HG03442 (cell line): ENCODE measurements around the gene CCNB1IP1.
"Not testable (repeated sequence)": the region's sequence is repeated elsewhere in the genome, so short reads cannot be mapped to it uniquely, and the experiment has no call there.

Experiments used
- ATAC-seq: cut with Tn5 transposase; IDR thresholded peaks from one replicate; pipeline ENCODE4 v1.9.1; 2021; ENCODE audit warnings: mild to moderate bottlenecking, moderate library complexity; ENCODE audit not compliant: unreplicated experiment

The CCNB1IP1 gene

GRCh38 chr14:20333494-20333841 lies 389 bp upstream of the CCNB1IP1 start:
- no peak for ATAC-seq

DNA sequence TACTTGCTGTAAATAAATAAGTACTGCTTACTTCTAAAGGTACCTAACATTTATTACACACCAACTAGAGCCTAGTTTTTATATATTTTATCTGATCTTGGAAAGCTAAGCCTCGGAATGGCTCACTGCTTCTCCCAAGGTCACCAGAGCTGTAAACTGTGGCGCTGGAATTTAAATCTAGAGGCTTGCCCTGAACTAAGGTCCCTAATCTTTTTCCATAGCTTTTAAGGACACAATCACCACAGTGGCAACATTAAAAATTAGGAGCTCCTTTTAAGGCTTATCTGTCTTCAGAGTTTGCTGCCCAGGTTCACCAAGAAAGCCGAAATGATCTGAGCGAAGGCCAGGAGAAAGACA lies 670 bp downstream of the CCNB1IP1 start:
- ATAC-seq = no peak

GRCh38 chr14:20331053-20331613 lies 1.9 kb downstream of the CCNB1IP1 start:
- ATAC-seq = no peak

DNA sequence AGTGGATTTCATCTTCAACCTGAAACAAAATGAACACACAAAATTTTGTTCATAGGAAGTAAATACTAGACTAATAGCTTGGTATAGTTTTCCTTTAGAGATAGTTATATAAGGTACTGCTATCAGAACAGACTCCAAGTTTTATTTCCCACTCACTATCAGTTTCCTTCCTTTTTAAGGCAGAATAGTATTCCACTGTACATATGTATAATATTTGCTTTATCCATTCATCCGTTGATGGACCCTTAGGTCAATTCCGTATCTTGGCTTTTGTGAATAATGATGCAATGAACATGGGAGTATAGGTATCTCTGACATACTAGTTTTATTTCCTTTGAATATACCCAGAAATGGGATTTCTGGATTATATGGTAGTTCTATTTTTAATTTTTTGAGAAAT lies 3.7 kb downstream of the CCNB1IP1 start:
- no peak for ATAC-seq

GRCh38 chr14:20328705-20329104 lies 4.4 kb downstream of the CCNB1IP1 start:
- ATAC-seq = no peak

- ATAC-seq = peak; percentile 64
Observed at GRCh38 chr14:20327005-20327869, 5.8 kb downstream of the CCNB1IP1 start.

DNA sequence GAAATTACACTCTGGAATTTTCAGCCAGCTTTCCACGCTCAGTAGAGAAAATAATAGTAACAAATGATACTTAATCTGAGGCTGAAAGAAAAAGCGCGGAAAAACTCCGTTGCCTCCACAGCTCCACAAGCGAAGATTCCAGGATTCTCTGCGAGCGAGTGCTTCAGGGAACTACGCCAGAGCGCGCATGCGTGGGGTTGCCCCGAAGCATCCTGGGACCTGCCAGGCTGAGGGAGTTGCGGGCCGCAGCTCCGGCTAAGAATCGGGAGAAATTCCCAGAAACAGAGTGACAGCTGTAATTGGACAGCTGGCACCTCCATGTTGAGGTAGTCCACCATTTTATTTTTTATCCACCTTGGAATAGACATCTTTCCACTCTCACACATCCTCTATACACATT lies 15.4 kb downstream of the CCNB1IP1 start:
- no peak for ATAC-seq

- ATAC-seq = no peak
Observed at GRCh38 chr14:20314026-20314425, 19.1 kb downstream of the CCNB1IP1 start.

DNA sequence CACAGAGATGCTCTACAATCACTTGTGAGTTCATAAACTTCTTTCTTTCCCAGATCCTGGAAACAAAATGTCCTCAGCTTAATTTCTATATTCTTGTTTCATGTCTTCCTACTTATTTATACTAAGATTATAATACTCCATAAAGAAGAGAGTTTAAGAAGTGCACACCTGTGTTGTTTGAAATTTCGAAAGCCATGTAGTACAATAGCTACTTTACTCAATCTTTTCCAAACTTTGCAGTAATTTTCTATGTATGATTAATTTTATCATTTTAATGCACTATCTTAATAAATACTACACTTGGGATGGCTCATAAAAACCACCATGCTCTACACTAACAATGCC lies 27.0 kb downstream of the CCNB1IP1 start:
- no peak for ATAC-seq

DNA sequence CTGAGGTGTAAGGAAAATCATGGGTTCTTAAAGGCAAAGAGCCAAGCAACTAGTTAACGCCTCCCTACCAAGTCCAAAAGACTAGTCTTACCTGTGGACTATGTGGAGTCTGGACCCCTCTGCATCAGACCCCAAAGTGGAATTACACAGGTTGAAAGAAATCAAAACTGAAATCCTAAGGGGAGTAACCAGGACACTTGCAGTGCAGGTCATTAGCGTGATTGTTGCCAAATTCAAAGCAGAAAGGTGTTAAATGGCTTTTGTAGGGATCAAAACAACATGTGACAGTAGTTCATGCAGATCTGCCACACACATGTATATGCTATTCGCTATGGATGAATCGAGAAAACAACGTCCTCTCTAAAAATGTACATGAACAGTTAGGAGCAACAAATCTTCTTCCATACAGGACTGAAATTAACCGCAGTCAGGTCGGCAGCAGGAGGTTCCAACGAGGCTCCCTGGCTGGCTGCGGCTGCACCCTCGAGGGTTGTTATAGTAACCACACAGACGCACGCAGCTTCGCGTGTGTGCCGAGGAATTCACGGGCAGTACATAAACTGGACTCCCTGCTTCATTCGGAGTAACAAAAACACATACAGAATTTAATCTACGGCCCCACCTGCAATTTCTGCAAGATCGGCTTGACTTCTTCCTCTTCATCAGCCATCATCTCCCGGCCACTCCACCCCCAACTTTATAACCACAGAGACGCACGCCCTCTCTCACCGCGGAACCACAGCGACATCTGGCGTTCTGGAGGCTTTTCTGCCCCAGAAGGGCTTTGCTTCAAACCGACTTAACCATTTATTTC lies 27.6 kb downstream of the CCNB1IP1 start, which contains the start of gene TTC5:
TTC5 (minus strand) TSS at position 687 of the 814 bp plus-strand sequence; CDS start at position 673, 14 bp downstream.
- peak; percentile 94 for ATAC-seq

- ATAC-seq = no peak
Observed at GRCh38 chr14:20302042-20302755, 30.9 kb downstream of the CCNB1IP1 start.

- peak; percentile 93 for ATAC-seq
Observed at GRCh38 chr14:20295067-20295466, 38.0 kb downstream of the CCNB1IP1 start.

GRCh38 chr14:20294636-20295035 lies 38.4 kb downstream of the CCNB1IP1 start:
- ATAC-seq = no peak

DNA sequence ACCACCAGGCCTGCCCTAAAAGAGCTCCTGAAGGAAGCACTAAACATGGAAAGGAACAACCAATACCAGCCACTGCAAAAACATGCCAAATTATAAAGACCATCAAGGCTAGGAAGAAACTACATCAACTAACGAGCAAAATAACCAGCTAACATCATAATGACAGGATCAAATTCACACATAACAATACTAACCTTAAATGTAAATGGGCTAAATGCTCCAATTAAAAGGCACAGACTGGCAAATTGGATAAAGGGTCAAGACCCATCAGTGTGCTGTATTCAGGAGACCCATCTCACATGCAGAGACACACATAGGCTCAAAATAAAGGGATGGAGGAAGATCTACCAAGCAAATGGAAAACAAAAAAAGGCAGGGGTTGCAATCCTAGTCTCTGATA lies 51.1 kb downstream of the CCNB1IP1 start:
- not testable (repeated sequence) for ATAC-seq

GRCh38 chr14:20280265-20280664 lies 52.8 kb downstream of the CCNB1IP1 start:
- not testable (repeated sequence) for ATAC-seq

DNA sequence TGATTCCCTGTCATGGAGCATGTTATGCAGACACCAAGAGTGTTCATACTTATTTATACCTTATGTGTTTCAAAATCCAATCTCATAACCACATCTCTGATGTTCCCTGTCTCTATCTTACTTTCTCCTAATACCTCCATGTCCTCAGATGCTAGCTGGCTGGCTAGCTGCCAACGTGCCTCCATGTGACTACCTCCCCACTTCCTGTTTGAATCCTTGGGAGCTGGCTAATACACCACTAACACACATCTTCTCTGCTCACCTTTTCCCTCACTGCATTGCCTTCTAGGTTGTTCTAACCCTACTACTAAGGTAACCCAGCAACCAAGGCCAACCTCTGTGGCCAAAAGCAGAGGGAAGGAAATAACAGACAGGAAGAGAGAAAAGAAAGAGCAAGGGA lies 54.7 kb downstream of the CCNB1IP1 start:
- ATAC-seq = no peak

DNA sequence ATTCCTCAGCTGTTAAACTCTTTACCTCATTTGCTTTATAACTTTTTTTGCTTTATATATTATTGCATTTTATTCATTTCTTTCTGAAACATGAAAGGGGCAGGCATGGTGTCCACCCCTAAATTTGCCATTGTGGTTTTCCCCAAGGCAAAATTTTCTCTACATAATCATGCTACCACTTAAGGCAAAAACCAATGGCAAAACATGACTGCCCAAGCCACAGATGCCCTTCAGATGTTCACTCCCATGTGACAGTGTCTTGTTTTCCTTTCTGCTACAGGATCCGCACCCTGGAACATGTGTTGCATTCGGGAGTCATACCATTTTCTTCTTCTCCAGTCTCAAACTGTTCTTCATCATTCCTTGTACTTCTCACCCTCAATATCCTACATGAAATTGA lies 55.7 kb downstream of the CCNB1IP1 start:
- no peak for ATAC-seq

DNA sequence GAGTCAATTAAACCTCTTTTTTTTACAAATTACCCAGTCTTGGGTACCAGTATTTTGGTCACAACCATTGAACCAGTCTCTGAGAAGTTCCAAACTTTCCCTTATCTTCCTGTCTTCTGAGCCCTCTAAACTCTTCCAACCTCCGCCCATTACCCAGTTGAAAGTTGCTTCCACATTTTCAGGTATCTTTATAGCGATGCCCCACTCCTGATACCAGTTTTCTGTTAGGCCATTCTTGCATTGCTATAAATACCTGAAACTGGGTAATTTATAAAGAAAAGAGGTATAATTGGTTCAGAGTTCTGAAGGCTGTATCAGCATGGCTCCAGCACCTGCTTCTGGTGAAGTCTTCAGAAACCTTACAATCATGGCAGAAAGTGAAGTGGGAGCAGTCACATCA lies 59.0 kb downstream of the CCNB1IP1 start:
- ATAC-seq = no peak

DNA sequence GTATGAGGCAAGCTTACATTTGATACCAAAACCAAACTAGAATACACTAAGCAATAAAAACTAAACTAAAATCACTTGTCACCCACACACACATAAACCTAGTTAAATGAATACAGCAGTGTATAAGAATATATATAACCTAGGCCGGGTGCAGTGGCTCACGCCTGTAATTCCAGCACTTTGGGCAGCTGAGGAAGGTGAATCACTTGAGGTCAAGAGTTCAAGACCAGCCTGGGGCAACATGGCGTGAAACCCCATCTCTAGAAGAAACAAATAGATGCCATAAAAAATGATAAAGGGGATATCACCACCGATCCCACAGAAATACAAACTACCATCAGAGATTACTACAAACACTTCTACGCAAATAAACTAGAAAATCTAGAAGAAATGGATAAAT lies 68.7 kb downstream of the CCNB1IP1 start:
- not testable (repeated sequence) for ATAC-seq

GRCh38 chr14:20262642-20263128 lies 70.4 kb downstream of the CCNB1IP1 start:
- no peak for ATAC-seq
